T-helper 2 cell treated with Interferon-gamma antibody and Interleukin-4, amounts not matched to agents 100 ng/mL and 5 ng/mL, for 36 hours (primary cell): ENCODE measurements around the gene ATP2B1. TPM values are rescaled to one million over a fixed set of nuclear protein-coding genes. Genes with fewer than 3 reads are reported as not detected.

Source experiments
- intact Hi-C: fragments of 100-400 bp; cut with micrococcal nuclease; formaldehyde crosslinking; loops from one replicate; pipeline ENCODE4 v1.15.1; 2023
- total RNA-seq: library from RNA; stranded (reverse); gene quantifications from 2 replicates; pipeline ENCODE4 v1.2.3, GENCODE V29; 2022

ATP2B1 gene
- total RNA-seq, 1 donor from 2014 or later: 24.6 TPM

DNA sequence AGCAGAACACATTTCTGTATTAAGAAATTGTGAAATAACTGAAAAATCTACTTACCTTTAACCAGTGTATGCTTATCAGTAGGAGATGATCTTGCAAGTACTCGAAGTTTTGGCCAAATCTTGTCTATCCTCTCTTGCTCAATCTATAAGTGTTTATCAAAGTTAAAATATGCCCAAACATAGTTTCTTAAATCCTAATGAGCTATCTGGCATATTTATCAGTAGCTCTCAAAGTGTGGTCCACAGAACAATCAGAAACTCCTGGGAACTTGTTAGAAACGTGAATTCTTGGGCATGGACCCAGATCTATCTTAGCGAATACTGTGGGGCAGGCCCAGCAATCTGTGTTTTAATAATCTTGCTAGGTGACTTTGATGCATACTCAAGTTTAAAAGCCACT lies 98.3 kb downstream of the ATP2B1 start:
- intact Hi-C loops: no loop called here

- intact Hi-C loops: no loop called here
Observed at GRCh38 chr12:89603678-89604077, 105.0 kb downstream of the ATP2B1 start.

DNA sequence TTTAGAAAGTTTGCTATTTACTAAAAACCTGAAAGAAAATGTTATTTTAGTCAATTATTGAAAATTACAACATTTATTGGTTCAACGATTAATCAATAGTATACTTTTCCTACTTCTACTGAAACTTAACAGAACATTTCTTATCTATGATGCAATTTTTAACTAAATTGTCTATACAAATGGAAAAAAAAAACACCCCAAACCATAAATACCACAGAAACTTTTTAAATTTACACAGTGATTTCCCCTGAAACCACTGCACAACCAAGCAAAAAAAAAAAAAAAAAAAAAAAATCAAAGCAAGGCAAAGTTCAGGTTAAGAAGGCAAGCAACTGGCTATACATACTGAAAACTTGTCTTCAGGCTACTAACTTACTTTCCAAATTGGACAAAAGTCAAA lies 110.9 kb downstream of the ATP2B1 start:
- intact Hi-C loops: no loop called here

DNA sequence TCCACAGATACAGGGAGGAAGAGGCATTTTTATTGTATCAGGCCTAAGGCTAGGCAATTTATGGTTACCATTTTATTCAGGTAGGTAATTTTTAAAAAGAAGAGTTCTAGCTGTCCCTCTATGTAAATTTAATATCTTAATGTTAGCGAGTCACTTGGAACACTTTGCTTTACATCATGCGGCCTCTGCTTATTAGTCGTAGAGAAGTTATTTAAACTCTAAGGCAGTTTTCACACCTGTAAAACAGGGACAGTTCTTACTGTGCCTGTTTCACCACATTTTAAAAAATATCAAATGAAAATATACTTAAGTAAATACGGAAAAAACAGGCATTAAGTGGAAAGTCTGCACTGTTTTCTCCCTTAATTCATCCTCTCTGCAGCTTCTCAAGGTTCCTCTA lies 111.4 kb downstream of the ATP2B1 start:
- intact Hi-C loops: no loop called here

GRCh38 chr12:89593873-89594272 lies 114.8 kb downstream of the ATP2B1 start:
- intact Hi-C loops: no loop called here

GRCh38 chr12:89593233-89593632 lies 115.4 kb downstream of the ATP2B1 start:
- intact Hi-C loops: no loop called here

DNA sequence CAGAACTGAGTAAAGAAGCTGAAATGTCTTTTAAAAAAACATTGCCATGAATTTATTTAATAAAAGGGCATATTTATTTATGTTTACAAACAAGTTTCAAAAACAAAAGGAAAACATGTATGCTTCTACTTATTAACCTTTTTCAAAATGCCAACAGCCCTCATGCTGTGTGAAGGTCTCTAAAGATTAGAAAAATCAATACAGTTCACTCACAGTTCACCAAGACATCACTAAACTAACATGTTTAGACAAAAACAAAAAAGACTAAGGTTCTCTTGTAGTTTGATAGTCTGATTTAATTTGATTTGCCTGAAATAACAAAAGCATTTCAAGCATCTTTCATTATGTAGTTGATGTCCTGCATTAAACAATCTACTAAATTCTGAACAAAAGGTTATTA lies 118.9 kb downstream of the ATP2B1 start:
- intact Hi-C loops: no loop called here

GRCh38 chr12:89578499-89578898 lies 130.1 kb downstream of the ATP2B1 start:
- intact Hi-C loops: no loop called here

DNA sequence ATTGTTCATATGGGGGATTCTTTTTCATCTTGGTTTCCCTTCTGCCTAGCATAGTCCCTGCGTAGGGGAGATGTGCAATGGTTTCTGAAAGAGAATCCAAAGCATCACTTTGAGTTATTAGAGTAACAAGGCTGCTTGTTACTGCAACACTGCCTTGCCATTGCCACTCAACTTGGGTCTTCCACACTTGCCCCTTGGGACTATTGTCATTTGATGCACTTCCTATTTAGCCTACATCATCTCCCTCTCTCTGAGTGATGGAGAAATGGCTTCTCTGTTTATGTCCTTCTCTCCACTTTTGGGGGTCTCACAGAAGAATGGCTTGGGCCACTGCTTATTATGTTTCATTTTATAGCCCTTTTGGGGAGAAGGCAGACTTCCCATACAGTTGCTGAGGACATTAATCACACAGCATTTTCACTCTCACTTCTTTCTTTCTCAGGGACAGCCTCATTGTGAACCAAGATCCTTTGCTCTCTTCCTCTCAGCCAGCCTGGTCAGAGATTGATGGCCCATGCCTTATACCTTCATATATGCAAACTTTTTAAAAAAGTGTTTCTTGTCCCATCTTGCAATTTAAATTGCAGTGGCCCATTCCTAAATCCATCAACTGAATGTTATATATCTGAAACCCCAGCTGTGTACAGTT lies 131.9 kb downstream of the ATP2B1 start:
- intact Hi-C loops: no loop called here

DNA sequence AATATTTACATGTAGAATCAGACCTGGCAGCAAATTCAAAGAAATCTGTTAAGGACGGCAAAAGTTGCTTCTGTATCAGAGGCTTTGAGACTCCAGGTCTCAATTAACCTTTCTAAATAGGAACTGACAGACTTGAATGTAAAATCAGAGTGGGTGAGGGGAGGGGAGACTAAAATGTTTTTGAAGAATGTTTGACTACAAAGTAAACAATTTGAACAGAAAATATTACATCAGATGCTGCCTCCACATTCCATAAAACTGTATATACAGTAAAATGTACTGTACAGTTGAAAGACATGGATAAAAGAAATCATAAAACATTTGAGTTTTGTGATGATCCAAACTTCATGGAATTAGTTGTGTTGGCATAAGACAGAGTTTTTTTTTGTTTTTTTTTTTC lies 133.3 kb downstream of the ATP2B1 start:
- intact Hi-C loops: no loop called here

DNA sequence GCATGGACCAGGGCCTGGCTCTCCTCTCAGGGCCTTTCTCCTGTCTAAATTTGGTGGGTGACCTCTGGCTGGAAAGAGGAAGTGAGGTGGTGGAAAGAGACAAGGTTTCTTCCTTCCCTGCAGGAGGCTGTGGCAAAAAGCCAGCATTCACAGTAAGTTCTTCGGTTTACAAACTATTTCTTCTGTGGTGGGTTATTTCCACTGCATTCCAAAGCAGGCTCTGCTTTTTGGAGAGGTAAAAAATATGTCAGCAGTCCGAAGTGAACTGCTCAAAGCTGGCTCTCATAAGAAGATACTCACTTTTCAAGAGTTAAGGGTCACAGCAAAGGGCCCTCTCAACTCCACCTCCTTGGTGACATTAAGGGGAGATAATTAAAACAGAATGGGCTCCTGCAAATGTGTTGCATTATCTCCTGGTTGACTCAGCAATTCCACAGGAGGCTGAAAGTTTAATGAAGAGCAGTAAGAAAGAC lies 133.9 kb downstream of the ATP2B1 start:
- intact Hi-C loops: no loop called here

DNA sequence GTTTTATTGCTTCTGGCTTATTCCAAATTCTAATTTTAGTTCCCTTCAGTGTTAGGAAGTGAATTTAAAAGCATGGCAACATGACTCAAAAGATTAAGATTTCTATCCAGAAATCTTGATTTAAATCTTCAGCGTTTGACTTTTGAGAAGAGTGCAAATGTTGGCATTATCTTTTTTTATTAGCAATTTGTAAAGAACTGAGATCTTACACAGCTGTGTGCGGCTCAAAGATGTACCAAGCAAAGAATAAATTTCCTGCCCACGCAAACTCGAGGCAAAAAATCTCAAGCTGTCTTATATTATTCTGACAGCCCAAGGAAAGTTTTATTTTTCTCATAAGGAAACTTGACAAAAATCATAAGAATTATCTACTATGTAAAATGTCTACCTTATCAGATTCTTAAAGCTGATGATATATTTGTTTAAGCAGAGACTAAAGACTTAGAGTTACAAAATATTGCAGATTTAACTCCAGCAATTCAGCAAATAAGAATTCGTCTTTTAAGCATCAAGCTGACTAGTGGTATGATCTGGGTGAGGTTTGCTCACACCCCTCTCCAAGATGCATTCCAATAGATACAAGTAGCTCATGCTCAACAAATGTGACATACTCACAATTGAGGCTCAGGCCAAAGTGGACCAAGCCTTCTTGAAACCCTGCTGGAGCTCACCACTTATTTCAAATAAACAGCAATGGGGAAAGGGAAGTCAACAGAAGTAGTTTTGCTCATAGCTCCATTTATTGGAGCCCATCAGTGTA lies 135.4 kb downstream of the ATP2B1 start:
- intact Hi-C loops: no loop called here

DNA sequence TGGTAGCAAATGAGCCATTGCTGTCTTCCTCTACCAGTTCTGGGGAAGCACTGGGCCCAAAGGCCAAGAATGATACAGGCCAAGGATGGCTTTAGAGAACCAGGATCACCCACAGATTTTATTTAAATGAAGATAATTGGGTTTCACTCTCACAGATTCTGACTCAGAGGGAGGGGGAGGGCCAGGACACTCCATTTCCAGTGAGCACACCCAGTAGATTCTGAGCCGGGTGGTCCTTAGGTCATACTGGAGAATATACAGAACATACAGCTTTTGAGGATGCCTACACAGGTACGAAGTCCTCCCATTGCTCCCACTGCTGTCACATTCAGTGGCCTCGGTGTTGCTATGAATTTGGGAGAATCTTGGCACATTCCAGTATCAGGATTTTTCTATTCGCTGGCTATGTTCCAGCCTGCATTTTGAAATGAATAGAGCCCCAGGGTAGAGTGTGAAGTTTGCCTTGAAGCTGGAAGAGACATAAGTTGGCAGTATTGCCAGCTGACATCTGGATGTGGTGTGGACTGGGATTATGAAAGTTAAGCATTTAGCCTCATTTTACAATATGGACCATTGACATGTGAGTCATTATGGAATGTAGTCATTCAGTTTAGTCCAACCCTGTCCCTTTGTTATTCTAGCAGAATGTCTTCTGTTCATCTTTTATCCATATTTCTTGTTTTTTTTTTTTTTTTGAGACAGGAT lies 137.0 kb downstream of the ATP2B1 start:
- intact Hi-C loops: no loop called here

- intact Hi-C loops: no loop called here
Observed at GRCh38 chr12:89568484-89568883, 140.2 kb downstream of the ATP2B1 start.

GRCh38 chr12:89567691-89568239 lies 140.9 kb downstream of the ATP2B1 start:
- intact Hi-C loops: no loop called here

GRCh38 chr12:89566615-89567014 lies 142.0 kb downstream of the ATP2B1 start:
- intact Hi-C loops: no loop called here

DNA sequence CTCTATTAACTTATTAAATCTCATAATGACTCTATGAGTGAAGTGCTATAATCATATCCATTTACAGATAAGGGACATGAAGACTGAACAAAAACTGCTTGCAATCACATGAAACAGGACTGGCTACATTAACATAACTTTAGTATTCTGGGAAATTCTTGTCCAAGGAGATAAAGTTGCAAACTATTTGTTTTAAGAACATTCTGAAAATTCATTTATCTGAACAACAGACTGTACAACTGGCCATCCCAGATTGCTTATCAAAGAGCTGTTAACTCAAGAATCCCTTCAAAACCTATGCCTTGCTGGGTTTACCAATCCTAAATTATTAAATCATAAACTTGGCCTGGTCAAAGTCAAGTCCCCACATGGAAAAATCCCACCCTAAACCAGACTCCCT lies 143.6 kb downstream of the ATP2B1 start:
- intact Hi-C loops: no loop called here

- intact Hi-C loops: no loop called here
Observed at GRCh38 chr12:89559753-89560152, 148.9 kb downstream of the ATP2B1 start.

DNA sequence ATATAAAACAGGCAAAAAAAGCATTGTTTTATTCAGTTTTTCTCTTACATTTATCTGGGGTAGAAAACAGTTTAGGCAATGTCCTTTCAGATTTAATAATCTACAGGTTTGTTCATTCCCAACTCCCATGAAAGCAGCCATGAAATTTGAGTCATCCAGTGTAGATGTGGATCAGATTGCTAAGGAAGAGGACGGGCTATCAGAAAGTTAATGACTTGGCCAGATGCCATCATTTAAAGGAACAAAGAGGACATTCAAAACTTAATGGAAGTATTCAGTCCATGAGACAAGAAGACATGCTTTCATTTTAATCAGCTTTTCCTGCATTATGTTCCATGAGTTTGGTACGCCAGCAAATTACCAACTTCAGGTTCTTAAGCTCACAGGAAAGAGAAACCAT lies 151.7 kb downstream of the ATP2B1 start:
- intact Hi-C loops: no loop called here

DNA sequence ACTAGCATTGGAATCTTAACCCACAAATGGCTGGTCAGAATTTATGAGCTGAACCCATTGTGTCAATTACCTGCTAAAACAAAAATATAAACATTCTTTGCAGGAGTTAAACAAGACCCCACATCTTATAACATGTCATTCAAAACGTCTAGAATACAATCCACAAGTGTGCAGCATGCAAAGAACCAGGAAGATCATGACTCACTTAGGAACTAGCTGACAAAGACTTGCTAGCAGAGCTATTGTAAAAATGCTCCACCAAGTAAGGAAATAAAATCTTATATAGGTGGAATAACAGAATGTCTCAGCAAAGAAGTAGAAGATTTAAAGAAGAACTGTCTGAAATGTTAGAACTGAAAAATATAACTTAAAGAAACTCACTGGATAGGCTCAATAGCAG lies 156.3 kb downstream of the ATP2B1 start:
- intact Hi-C loops: no loop called here

- intact Hi-C loops: no loop called here
Observed at GRCh38 chr12:89551747-89552146, 156.9 kb downstream of the ATP2B1 start.

DNA sequence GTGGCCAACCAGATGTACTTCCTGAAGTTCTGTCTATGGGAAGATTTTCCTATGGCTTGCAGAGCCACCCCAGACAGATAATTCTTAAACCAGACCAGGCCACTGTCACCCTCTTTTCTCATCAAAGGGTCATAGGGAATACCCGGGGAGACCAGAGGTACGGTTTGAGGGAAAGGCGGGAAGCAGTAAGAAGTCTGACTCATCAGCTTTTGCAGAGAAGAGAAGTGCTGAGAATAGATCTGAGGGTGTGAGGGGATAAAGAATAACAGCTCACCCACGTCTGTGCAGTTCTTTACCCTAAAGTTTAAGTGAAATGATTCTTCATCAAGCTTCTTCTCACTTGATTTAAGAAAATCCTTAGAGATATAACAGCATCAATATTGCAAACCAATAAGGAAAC lies 161.5 kb downstream of the ATP2B1 start:
- intact Hi-C loops: loop anchor here (10.0 kb wide), 1 partner anchor 1388 kb away; no protein-coding TSS in a partner anchor
